Measurements from ENCODE around the gene HRK.

HRK gene

GRCh38 chr12:116898669-116899068 lies 17.4 kb upstream of the HRK start:
- no peak overlapping the region for H3K4me3 ChIP-seq (ENCODE audit: low read length)
- TF ChIP-seq CTCF (IDR thresholded peaks at IDR 0.05; ENCODE audit: insufficient read depth, low read depth, low read length, missing control alignments): no peak
- no peak for DNase-seq (ENCODE audit: low read depth)

DNA sequence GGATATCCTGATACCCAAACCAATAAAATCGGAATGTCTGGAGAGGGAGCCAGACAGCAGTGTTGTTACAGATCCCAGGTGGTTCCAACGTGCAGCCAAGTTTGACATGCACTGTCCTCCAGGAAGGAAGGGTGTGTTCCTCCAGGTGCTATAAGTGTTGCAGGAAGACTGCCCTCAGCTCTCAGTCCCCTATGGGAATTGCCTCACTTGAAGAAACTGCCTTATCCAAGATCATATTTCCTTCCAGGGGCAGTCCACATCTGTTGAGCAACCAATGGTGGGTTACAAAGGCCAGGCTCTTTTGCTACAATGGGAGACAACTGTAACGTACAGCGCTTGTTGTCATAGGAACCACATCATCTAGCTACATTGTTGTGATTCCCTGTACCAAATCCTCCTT lies 16.2 kb upstream of the HRK start:
- no peak for DNase-seq (ENCODE audit: low read depth)
- H3K4me3 ChIP-seq (ENCODE audit: low read length): no peak overlapping the region
- no peak for TF ChIP-seq CTCF (IDR thresholded peaks at IDR 0.05; ENCODE audit: insufficient read depth, low read depth, low read length, missing control alignments)

DNA sequence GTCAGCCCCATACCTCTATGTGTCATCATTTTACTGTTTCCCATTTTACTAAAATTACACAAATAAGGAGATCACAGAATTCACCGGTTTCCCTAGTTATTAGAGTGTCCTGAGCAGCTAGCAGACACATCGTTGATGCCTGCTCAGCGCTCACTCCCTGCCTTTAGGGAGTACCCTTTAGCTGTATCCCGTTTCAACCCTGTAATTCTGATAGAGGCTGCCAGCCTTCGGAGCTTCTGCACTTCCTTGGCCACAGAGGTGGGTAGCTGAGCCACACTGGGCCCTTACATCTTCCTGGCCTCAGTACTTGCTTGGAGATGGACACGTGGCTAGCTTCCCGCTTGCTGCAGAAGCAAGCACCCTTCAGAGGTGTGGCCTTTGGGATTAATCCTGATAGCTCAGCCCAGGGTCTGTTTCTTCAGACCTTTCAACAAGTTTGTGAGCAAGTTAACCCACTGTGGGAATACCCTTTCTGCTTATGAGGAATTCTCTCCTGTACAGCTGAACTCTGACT lies 15.2 kb upstream of the HRK start:
- no peak for TF ChIP-seq CTCF (IDR thresholded peaks at IDR 0.05; ENCODE audit: insufficient read depth, low read depth, low read length, missing control alignments)
- DNase-seq (ENCODE audit: low read depth): no peak
- H3K4me3 ChIP-seq (ENCODE audit: low read length): no peak overlapping the region

GRCh38 chr12:116894913-116895312 lies 13.7 kb upstream of the HRK start:
- no peak for TF ChIP-seq CTCF (IDR thresholded peaks at IDR 0.05; ENCODE audit: insufficient read depth, low read depth, low read length, missing control alignments)
- DNase-seq (ENCODE audit: low read depth): no peak
- no peak overlapping the region for H3K4me3 ChIP-seq (ENCODE audit: low read length)

DNA sequence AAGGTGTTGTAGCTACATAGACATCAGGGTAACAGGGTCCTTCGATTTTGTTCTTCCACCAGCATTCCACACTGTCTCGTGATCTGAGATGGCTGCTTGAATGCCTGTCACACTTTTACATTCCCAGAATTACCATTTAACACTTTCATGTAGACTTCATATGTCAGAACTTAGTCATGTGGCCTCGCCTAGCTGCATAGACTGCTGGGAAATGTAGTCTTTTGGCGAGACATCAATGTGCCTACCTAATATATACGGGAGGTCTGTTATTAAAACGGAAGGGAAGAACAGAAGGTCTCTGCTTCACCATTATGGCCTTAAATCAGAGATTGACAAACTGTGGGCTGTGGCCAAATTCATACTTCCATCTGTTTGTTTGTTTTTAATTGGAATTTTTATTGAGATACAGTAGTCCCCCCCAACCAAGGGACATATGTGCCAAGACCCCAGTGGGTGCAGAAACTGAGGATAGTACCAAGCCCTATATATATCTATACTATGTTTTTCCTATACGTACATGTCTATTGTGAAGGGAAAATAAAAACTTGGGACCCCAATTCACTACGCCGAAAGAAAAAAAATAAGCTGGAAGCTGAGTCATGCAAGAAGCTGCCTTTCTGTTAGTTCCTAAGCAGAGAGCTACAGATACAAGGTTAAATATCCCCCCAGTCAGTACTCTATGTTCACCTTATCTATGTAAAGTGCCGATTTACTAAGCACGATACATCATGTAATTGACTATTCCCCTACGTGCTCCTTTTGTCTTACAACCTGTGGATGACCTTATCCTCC lies 11.3 kb upstream of the HRK start:
- no peak overlapping the region for H3K4me3 ChIP-seq (ENCODE audit: low read length)
- peak; percentile 44 for DNase-seq (ENCODE audit: low read depth)
- no peak for TF ChIP-seq CTCF (IDR thresholded peaks at IDR 0.05; ENCODE audit: insufficient read depth, low read depth, low read length, missing control alignments)

DNA sequence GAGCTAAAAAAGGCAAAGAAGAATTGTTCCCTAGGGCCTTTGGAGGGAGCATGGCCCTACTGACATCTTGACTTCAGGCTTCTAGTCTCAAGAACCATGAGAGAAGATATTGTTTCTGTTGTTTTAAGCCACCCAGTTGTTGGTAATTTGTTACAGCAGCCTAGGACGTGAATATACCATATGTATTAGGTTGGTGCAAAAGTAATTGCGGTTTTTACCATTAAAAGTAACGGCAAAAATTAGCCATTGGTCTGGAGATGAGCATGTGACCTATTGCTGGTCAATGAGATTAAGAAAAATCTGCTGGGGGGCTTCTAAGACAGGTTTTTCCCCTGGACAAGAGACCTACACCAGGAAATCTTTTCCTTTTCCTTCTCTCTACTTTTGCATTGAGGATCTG lies 9.8 kb upstream of the HRK start:
- no peak for TF ChIP-seq CTCF (IDR thresholded peaks at IDR 0.05; ENCODE audit: insufficient read depth, low read depth, low read length, missing control alignments)
- H3K4me3 ChIP-seq (ENCODE audit: low read length): no peak overlapping the region
- DNase-seq (ENCODE audit: low read depth): no peak

GRCh38 chr12:116890330-116890729 lies 9.1 kb upstream of the HRK start:
- no peak for DNase-seq (ENCODE audit: low read depth)
- no peak for TF ChIP-seq CTCF (IDR thresholded peaks at IDR 0.05; ENCODE audit: insufficient read depth, low read depth, low read length, missing control alignments)

More at GRCh38 chr12:116890330-116890729, 9.1 kb upstream of the HRK start:
- no peak overlapping the region for H3K4me3 ChIP-seq (ENCODE audit: low read length)
